Iris pigment epithelial cell (primary cell): Measurements from ENCODE around the gene TMEM187.
A peak's percentile ranks its signal among the peaks of the same experiment; 100 is the strongest.

Experiments
- DNase-seq: peaks from one replicate; pipeline ENCODE4 v3.0.0-alpha.2; 2011; ENCODE audit warnings: low read depth

Gene TMEM187

GRCh38 chrX:154002215-154002719, 29.7 kb downstream of the TMEM187 start:
- peak; percentile 55 for DNase-seq

GRCh38 chrX:154004315-154004714, 31.8 kb downstream of the TMEM187 start:
- no peak for DNase-seq

GRCh38 chrX:154006947-154007346, 34.4 kb downstream of the TMEM187 start:
- no peak for DNase-seq

DNA sequence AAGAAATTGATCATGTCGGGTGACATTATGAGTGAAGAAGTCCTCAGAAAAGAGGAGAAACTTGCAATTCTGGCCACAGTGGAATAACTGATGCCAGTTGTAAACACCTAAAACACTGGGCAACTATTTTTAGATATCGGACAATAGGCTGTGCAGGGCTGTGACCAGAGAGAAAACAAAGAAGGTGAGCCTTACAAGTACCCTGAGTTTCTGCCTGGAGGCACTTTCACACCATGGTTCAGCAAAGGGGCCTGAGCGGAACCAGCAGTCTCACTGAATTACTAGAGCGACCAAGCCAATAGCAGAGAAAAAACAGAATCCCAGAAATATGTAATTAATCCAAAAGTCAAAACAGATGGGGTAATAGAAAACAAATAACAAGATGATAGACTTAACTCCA, 36.0 kb downstream of the TMEM187 start:
- DNase-seq: no peak

DNA sequence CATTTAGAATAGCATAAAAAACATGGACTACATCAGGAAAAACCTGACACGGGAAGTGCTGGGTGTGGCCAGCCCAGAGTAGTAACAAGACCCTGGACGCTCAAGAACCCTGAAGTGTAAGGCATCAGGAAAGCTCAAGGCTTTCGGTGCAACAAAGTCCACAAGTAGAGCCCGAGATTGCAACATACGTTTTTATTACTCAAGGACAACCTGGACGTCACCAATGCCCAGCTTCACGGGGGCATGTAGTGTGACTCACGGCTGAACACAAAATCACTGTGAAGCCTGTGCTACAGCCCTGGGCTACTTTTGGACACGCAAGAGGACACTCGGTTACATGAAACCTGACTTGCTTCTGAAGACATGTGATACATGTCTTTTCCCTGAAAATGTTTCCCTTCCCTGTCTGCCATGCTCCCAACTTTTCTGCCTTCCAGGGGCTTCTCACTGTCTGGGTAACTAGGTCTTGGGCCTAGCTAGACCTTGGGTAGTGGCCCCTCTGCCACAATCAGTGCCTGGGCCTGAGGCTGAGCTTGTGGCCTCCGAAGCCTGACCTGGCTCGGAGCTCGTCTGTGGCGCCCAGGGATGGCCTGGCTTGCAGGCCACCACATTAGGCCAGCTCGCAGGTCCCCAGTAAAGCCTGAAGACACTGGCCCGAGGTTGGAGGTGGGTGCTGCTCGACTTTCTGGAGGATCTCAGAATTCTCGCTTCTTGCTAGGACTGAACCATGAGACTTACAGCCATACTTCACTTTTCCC, 38.0 kb downstream of the TMEM187 start:
- DNase-seq: peak; percentile 83

- DNase-seq: no peak
Observed at GRCh38 chrX:154011376-154012335, 39.1 kb downstream of the TMEM187 start.

- no peak for DNase-seq
Observed at GRCh38 chrX:154012336-154012991, 39.9 kb downstream of the TMEM187 start.

DNA sequence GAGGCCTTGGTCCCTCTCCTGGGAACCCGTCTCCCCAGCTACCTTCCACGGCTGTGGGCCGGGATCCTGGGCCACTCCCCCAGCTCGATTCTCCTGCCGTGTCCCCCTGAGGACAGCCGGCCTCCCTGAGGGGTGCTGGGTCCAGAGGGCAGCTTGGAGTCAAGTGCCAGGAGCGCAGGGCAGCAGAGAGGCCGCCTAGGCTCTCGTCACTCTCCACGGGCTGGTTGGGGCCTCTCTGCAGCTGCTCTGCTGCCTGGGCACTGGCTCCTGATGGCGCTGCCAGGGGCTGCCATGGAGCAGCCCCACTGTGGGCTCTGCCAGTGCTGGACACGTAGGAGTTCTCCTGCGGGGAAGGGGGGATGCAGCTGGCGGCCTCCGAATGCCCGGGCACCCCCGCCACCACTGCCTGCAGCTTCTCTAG, 40.5 kb downstream of the TMEM187 start:
- no peak for DNase-seq

DNA sequence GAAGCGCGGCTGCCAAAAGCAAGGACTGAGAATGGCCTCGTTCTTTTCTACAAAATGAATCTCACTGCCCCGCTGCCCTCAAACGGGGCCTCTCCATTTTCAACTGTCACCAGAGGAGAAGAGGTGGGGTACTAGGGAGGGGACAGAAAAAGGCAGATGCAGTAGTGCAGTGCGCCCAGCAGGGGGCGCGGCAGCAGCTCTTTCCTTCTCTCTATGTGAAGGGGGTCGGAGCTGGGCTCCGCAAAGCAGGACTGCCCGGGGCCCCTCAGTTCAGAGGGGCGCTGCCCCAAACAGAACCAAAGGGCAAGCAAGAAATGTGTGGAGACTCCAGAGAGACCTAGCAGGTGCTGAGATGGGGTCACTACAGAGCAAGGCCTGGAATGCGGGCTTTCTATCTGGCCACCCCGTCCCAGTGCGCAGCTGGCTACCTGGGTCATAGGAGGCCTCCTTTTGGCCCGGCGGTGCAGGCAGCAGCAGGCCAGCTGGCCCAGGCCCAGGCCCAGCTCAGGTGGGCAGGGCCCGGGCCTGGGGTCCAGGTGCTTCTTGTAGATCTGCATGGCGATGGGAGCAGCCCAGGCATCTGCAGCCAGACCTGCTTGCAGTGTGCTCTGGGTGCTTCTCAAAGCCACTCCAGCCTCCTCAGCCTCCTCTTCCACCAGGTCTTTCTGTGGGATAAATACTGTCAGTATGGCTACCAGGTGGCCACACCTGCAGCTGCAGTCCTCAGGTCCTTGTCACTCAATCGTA, 41.2 kb downstream of the TMEM187 start:
- no peak for DNase-seq

- no peak for DNase-seq
Observed at GRCh38 chrX:154014429-154015380, 42.2 kb downstream of the TMEM187 start.

GRCh38 chrX:154015581-154016264, 43.2 kb downstream of the TMEM187 start:
- DNase-seq: no peak

GRCh38 chrX:154016366-154017076, 44.0 kb downstream of the TMEM187 start:
- DNase-seq: no peak

DNA sequence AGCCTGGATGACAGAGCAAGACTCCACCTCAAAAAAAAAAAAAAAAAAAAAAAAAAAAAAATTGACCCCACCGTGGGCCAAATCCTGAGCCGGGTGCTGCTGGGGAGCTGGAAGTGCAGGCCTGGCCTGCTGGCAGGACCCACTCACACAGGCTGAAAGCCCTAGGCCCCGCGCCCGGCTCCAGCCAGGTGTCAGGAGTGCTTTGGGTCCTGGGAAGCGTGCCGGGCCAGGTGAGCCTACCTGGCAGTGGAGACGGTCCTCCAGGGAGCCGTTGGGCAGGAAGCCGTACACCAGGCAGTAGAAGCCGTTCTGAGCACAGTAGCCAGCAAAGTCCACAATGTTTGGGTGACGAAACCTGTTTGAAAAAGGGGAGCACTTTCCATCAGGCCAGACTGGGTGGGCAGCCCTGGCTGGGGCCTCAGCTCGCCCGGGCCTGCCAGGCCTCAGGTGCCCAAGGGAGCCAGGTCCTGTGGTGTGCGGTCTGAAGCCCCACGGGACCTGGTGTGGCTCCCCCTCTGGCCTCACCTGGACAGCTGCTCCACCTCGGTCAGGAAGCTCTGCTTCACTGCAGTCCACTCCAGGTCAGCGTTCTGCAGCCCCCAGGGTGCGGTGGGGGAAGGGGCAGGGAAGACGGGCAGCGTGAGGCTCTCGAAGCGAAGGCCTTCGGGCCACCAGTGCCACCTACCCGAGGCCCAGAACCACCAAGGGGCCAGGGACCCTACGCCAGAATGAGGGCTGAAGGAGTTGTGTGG, 45.4 kb downstream of the TMEM187 start:
- no peak for DNase-seq

- no peak for DNase-seq
Observed at GRCh38 chrX:154018518-154019060, 46.0 kb downstream of the TMEM187 start.

- no peak for DNase-seq
Observed at GRCh38 chrX:154019061-154019621, 46.6 kb downstream of the TMEM187 start.

- DNase-seq: peak; percentile 63
Observed at GRCh38 chrX:154019633-154020528, 47.3 kb downstream of the TMEM187 start, which contains the start of gene IRAK1. IRAK1 (minus strand) TSS chrX:154019902; CDS start chrX:154019812, 90 bp downstream.
